GM12878 (cell line): ENCODE results near the gene REEP6.

ENCODE experiments used
- NFIC ChIP-seq: IDR thresholded peaks from 2 replicates; pipeline ENCODE4 v1.6.1; 2012; ENCODE audit warnings: low read depth, mild to moderate bottlenecking, inconsistent platforms, low read length, moderate library complexity
- NRF1 ChIP-seq: conservative IDR thresholded peaks from 2 replicates; pipeline ENCODE4 v1.6.1; 2011; ENCODE audit warnings: mild to moderate bottlenecking, low read depth, low read length, improper control_type of control experiment
- POLR2A ChIP-seq: IDR thresholded peaks from 2 replicates; pipeline ENCODE4 v1.6.1; 2011; ENCODE audit warnings: low read depth, mild to moderate bottlenecking, low read length
- YBX1 ChIP-seq: fragments of 450-650 bp; IDR thresholded peaks from 2 replicates; pipeline ENCODE4 v1.6.1; 2016; ENCODE audit warnings: antibody characterized with exemption
- ZNF207 ChIP-seq: fragments of 450-650 bp; IDR thresholded peaks from 2 replicates; pipeline ENCODE4 v1.6.1; 2014; ENCODE audit warnings: antibody characterized with exemption, mild to moderate bottlenecking, borderline replicate concordance
- TF ChIP-seq, protein P1 (sequence below), 3 experiments: IDR thresholded peaks in 2 of 3; conservative IDR thresholded peaks in 1 of 3; 2 replicates each; pipeline ENCODE4 v1.5.1; 2011; ENCODE audit warnings: low read depth in 3 of 3, low read length in 3 of 3, mild to moderate bottlenecking in 3 of 3, control low read depth in 2 of 3, moderate library complexity in 2 of 3, inconsistent platforms in 1 of 3, mixed read lengths in 1 of 3; ENCODE audit not compliant: control insufficient read depth in 2 of 3, insufficient read depth in 1 of 3; ENCODE audit errors: extremely low read depth in 1 of 3
- TF ChIP-seq, protein P2 (sequence below): IDR thresholded peaks from 2 replicates; pipeline ENCODE4 v1.6.1; 2012; ENCODE audit warnings: low read depth, low read length, improper control_type of control experiment
- TF ChIP-seq, protein P3 (sequence below): IDR thresholded peaks from 2 replicates; pipeline ENCODE4 v1.6.1; 2012; ENCODE audit warnings: mild to moderate bottlenecking, low read depth, low read length

DNA sequence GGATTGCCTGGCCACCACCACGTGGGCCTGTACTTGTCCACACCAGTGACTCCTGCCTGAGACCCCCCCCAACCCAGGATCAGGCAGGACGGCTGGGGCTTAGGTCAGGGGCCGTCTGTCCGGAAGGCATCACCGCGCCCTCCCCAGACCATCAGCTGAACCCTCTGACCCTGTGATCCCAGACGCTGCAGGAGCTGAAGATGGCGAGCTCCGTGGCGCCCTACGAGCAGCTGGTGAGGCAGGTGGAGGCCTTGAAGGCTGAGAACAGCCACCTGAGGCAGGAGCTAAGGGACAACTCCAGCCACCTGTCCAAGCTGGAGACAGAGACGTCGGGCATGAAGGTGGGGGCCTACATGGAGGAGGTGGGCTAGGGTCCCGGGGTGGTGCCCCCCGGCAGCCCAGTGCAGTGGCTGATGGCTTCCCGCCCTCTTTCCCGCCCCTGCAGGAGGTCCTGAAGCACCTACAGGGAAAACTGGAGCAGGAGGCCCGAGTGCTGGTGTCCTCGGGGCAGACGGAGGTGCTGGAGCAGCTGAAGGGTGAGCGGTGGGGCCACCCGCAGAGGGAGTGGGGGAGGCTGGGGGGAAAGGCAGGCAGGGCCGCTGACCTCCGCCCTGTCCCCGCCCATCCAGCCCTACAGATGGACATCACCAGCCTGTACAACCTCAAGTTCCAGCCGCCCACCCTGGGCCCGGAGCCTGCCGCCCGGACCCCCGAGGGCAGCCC is 38.0 kb upstream of the REEP6 start:
- TF ChIP-seq NFIC (no peak), POLR2A (no peak), NRF1 (no peak), ZNF207 (no peak), YBX1 (no peak)
- TF ChIP-seq, protein P1, sequence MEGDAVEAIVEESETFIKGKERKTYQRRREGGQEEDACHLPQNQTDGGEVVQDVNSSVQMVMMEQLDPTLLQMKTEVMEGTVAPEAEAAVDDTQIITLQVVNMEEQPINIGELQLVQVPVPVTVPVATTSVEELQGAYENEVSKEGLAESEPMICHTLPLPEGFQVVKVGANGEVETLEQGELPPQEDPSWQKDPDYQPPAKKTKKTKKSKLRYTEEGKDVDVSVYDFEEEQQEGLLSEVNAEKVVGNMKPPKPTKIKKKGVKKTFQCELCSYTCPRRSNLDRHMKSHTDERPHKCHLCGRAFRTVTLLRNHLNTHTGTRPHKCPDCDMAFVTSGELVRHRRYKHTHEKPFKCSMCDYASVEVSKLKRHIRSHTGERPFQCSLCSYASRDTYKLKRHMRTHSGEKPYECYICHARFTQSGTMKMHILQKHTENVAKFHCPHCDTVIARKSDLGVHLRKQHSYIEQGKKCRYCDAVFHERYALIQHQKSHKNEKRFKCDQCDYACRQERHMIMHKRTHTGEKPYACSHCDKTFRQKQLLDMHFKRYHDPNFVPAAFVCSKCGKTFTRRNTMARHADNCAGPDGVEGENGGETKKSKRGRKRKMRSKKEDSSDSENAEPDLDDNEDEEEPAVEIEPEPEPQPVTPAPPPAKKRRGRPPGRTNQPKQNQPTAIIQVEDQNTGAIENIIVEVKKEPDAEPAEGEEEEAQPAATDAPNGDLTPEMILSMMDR (IDR thresholded peaks at IDR 0.05 in 2 of 3, conservative IDR thresholded peaks at IDR 0.05 in 1 of 3; ENCODE audit: control insufficient read depth in 2 of 3, extremely low read depth in 1 of 3, insufficient read depth in 1 of 3, low read depth in 3 of 3, low read length in 3 of 3): no peak
- TF ChIP-seq, protein P2, sequence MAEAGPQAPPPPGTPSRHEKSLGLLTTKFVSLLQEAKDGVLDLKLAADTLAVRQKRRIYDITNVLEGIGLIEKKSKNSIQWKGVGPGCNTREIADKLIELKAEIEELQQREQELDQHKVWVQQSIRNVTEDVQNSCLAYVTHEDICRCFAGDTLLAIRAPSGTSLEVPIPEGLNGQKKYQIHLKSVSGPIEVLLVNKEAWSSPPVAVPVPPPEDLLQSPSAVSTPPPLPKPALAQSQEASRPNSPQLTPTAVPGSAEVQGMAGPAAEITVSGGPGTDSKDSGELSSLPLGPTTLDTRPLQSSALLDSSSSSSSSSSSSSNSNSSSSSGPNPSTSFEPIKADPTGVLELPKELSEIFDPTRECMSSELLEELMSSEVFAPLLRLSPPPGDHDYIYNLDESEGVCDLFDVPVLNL: no peak
- TF ChIP-seq, protein P3, sequence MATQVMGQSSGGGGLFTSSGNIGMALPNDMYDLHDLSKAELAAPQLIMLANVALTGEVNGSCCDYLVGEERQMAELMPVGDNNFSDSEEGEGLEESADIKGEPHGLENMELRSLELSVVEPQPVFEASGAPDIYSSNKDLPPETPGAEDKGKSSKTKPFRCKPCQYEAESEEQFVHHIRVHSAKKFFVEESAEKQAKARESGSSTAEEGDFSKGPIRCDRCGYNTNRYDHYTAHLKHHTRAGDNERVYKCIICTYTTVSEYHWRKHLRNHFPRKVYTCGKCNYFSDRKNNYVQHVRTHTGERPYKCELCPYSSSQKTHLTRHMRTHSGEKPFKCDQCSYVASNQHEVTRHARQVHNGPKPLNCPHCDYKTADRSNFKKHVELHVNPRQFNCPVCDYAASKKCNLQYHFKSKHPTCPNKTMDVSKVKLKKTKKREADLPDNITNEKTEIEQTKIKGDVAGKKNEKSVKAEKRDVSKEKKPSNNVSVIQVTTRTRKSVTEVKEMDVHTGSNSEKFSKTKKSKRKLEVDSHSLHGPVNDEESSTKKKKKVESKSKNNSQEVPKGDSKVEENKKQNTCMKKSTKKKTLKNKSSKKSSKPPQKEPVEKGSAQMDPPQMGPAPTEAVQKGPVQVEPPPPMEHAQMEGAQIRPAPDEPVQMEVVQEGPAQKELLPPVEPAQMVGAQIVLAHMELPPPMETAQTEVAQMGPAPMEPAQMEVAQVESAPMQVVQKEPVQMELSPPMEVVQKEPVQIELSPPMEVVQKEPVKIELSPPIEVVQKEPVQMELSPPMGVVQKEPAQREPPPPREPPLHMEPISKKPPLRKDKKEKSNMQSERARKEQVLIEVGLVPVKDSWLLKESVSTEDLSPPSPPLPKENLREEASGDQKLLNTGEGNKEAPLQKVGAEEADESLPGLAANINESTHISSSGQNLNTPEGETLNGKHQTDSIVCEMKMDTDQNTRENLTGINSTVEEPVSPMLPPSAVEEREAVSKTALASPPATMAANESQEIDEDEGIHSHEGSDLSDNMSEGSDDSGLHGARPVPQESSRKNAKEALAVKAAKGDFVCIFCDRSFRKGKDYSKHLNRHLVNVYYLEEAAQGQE: no peak
